Posterior cingulate gyrus (tissue), 11 donors: ENCODE measurements around the gene NFATC3.
"Not testable (repeated sequence)": the region's sequence is repeated elsewhere in the genome, so short reads cannot be mapped to it uniquely, and the experiment has no call there.

Experiments
- DNase-seq, 10 donors: peaks; one replicate each; pipeline versions ENCODE4 v3.0.0 to v3.0.0-alpha.2; 2020 to 2021; ENCODE audit warnings: mixed read lengths in 3 of 10
- intact Hi-C: fragments of 100-400 bp; cut with DNase I; formaldehyde crosslinking; loops from one replicate; pipeline ENCODE4 v1.15.1; 2023

Gene NFATC3

DNA sequence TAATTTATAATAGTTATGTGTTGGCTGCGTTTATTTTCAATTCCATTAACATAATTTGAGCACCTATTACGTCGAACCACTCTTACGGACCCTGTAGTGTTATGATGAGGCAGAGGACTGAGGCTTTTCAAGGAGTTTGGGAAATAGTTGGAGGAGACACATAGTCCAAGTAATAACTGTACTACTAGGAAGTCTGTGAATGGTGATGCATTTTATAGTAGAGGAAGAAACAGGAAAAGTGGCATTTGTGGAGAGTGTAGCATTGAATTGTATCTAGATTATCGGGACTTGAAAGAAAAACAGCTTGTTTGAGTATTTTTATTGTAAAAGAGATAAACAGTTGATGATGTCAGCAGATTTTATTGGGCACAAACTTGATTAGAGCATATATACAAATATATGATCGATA lies 1.7 kb downstream of the NFATC3 start:
- DNase-seq: no peak
- intact Hi-C loops: loop anchor here (10.0 kb wide), 1 partner anchor 228 kb away; the partner anchor contains the start of genes PRMT7 and SLC7A6OS

- intact Hi-C loops: loop anchor here (10.0 kb wide), 1 partner anchor 227 kb away; the partner anchor contains the start of genes PRMT7 and SLC7A6OS
- no peak for DNase-seq
These were observed 2.5 kb downstream of the NFATC3 start for GRCh38 chr16:68087688-68088087.

- DNase-seq: no peak
- intact Hi-C loops: loop anchor here (10.0 kb wide), 1 partner anchor 226 kb away; the partner anchor contains the start of genes PRMT7 and SLC7A6OS
These were observed 3.2 kb downstream of the NFATC3 start for GRCh38 chr16:68088130-68088972.

GRCh38 chr16:68089067-68089466 lies 3.9 kb downstream of the NFATC3 start:
- no peak for DNase-seq
- intact Hi-C loops: loop anchor here (10.0 kb wide), 1 partner anchor 226 kb away; the partner anchor contains the start of genes PRMT7 and SLC7A6OS

GRCh38 chr16:68090130-68090529 lies 5.0 kb downstream of the NFATC3 start:
- intact Hi-C loops: no loop called here

DNA sequence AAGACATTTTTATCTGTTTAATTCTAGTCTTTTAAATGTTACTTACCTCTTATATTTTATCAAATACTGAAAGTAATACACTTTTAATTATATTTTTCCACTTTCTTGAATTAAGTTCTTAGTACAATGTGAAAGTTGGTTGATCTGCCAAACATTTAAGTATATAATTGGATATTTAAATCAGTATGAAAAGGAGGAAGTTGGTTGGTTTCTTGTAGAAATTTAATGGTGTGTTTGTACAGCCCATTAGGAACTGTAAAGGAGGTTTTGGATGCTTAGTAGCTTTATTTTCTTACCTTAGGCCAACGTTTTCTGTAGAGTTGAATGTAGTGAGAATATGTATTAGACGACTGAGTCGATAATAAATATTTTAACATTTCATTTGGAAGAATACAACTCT lies 5.4 kb downstream of the NFATC3 start:
- intact Hi-C loops: no loop called here
- no peak for DNase-seq

More at GRCh38 chr16:68090130-68090529, 5.0 kb downstream of the NFATC3 start:
- no peak for DNase-seq

- no peak for DNase-seq
- intact Hi-C loops: no loop called here
These were observed 6.5 kb downstream of the NFATC3 start for GRCh38 chr16:68091380-68092261.

GRCh38 chr16:68092275-68092674 lies 7.1 kb downstream of the NFATC3 start:
- intact Hi-C loops: not testable (repeated sequence)

DNA sequence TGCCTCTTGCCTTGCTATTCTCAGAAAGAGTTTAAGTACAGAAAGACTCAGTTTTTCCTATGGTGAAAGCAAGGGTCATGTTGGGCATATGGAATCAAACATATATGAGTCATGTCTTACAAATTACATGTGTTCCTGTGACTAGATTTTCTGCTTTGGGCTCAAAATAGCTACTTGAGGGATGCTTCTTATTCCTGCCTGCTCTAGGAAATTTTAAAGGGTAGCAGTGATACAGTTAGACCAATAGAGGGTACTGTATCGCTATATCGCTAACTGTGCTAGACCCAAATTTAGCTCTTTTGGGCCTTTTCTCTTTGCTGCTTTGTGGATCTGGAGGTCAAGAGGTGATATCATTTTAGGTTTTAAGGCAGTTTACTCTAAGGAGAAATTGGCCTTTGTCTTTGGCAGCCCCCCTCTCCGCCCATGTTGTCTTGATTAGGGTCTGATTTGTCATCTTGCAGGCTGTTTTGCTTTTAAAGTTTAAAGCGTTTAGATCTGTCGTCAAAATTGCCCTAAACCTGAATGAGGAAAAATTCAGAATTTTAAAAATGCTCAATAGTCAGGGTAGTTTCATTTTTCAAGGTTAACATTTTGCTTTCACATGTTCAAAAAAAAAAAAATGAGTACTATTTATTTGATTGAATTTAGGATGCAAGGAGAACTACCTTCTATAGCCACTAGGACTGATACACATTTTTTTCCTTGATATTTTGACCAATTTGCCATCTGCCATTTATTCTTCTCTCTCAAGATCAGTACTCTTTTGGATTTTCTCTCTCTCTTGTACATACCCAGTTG lies 8.8 kb downstream of the NFATC3 start:
- DNase-seq: no peak
- intact Hi-C loops: loop anchor here (1.0 kb wide), 1 partner anchor 135 kb away; no protein-coding TSS in a partner anchor

More at GRCh38 chr16:68092275-68092674, 7.1 kb downstream of the NFATC3 start:
- DNase-seq: not testable (repeated sequence)

GRCh38 chr16:68094614-68094934 lies 9.4 kb downstream of the NFATC3 start:
- no peak for DNase-seq
- intact Hi-C loops: loop anchor here (1.0 kb wide), 1 partner anchor 135 kb away; no protein-coding TSS in a partner anchor

DNA sequence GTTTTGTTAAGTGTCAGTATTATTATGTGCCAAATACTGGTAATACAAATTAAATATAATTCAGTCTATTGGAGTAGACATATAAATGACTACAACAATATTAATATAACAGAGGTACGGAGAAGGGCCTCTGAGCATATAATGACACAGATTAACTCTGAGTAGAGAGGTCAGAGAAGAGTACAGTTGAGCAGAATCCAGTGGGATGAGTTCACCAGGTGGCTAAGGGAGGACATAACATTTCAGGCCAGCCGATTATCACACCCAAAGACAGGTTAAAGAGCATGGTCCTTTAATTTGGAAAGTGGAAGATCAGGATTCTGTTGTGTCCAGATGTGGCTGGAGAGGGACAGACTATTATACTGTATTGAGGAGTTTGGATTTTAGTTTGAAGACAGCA lies 11.3 kb downstream of the NFATC3 start:
- DNase-seq: no peak
- intact Hi-C loops: no loop called here

DNA sequence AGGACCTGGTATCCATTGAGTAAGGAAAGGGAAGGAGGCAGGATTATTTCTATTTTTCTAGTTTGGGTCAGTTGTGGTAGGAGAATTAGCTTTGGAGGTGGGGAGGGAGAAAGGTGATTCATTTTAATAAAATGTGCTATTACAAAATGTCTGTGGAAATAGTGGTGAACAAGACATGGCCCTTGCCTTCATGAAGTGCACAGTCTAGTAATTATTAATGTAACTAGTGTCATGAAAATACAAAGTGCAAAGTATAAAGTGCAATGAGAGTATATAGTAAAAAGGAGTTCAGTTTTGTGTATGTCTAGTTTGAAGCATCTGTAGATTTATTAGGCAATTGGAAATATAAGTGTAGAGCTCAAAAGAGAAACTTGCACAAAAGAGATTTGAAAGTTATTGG lies 11.9 kb downstream of the NFATC3 start:
- DNase-seq: no peak
- intact Hi-C loops: no loop called here

DNA sequence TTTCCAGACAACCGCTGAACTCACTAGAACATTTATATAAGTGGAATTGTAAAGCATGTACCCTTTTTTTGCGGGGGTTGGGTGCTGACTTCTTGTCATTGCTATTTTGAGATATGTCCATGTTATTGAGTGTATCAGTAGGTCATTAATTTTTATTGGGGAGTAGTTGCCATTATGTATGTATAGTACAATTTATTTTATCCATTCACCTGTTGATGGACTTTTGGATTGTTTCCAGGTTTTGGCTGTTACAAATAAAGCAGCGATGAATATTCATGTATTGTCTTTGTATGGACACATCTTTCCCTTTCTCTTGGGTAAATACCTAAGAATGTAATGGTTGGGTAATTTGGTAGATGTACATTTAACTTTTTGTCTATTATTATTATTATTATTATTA lies 12.7 kb downstream of the NFATC3 start:
- DNase-seq: no peak
- intact Hi-C loops: no loop called here

DNA sequence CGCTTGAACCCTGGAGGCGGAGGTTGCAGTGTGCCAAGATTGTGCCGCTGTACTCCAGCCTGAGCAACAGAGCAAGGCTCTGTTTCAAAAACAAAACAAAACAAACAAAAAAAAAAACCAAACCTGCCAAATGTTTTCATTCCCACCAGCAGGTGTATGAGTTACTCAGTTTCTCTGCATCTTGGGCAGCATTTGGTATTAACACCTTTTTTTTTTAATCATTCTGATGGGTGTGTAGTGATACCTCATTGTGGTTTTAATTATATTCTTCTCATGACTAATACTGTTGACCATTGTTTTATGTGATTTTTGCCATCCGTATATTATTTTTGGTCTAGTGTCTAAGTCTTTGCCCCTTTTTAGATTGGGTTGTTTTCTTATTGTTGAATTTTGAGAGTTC lies 15.3 kb downstream of the NFATC3 start:
- no peak for DNase-seq
- intact Hi-C loops: no loop called here

DNA sequence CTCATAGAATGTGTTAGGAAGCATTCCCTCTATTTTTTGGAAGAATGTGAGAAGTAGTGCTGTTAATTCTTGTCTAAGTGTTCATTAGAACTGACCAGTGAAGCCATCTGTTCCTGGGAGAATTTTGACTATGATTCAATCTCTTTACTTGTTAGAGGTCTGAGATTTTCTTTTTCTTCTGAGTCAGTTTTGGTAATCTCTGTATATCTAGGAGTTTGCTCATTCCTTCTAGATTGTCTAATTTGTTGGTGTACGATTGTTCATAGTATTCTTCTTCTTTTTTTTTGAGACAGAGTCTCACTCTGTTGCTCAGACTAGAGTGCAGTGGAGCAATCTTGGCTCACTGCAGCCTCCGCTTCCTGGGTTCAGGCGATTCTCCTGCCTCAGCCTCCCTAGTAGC lies 20.4 kb downstream of the NFATC3 start:
- DNase-seq: no peak
- intact Hi-C loops: no loop called here

DNA sequence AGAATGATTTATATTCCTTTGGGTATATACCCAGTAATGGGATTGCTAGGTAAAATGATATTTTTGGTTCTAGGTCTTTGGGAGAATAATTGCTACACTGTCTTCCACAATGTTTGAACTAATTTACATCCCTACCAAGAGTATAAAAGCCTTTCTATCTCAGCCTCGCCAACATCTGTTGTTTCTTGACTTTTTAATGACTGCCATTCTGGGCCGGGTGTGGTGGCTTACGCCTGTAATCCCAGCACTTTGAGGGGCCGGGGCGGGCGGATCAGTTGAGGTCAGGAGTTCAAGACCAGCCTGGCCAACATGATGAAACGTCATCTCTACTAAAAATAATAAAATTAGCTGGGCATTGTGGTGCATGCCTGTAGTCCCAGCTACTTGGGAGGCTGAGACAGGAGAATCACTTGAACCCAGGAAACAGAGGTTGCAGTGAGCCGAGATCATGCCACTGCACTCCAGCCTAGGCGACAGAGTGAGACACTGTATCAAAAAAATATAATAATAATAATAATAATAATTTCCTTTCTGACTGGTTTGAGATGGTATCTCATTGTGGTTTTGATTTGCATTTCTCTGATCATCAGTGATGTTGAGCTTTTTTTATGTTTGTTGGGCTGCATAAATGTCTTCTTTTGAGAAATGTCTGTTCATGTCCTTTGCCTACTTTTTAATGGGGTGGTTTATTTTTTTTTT lies 22.2 kb downstream of the NFATC3 start:
- DNase-seq, intact Hi-C loops: not testable (repeated sequence)

GRCh38 chr16:68109156-68109555 lies 24.0 kb downstream of the NFATC3 start:
- intact Hi-C loops, DNase-seq: not testable (repeated sequence)

DNA sequence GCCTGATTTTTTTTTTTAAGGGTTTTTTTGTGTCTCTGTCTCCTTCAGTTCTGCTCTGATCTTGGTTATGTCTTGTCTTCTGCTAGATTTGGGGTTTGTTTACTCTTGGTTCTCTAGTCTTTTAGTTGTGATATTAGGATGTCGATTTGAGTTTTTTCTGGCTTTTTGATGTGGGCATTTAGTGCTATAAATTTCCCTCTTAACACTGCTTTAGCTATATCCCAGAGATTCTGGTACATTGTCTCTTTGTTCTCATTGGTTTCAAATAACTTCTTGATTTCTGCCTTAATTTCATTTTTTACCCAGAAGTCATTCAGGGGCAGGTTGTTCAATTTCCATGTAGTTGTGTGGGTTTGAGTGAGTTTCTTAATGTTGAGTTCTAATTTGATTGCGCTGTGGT lies 25.4 kb downstream of the NFATC3 start:
- DNase-seq, intact Hi-C loops: not testable (repeated sequence)

DNA sequence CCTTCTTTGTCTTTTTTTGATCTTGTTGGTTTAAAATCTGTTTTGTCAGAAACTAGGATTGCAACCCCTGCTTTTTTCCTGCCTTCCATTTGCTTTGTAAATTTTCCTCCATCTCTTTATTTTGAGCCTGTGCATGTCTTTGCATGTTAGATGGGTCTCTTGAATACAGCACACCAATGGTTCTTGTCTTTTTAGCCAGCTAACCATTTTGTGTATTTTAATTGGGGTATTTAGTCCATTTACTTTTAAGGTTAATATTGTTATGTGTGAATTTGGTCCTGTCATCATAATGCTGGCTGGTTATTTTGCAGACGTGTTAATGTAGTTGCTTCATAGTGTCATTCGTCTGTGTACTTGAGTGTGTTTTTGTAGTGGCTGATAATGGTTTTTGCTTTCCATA lies 26.2 kb downstream of the NFATC3 start:
- DNase-seq: no peak
- intact Hi-C loops: no loop called here
